H1 (cell line): ENCODE results near the gene TNFRSF1A.

Experiments used
- CEBPB ChIP-seq: IDR thresholded peaks from 2 replicates; pipeline ENCODE4 v1.6.1; 2012; ENCODE audit warnings: low read depth, low read length
- CHD2 ChIP-seq: IDR thresholded peaks from 2 replicates; pipeline ENCODE4 v1.6.1; 2012; ENCODE audit warnings: low read length, improper control_type of control experiment
- EGR1 ChIP-seq: IDR thresholded peaks from 2 replicates; pipeline ENCODE4 v1.6.1; 2011; ENCODE audit warnings: low read depth, low read length, borderline replicate concordance
- POLR2A ChIP-seq, 2 experiments: IDR thresholded peaks; 1 replicate in 1 of 2; 2 replicates in 1 of 2; pipeline ENCODE4 v1.6.1; 2011; ENCODE audit warnings: low read depth in 2 of 2, low read length in 2 of 2, mild to moderate bottlenecking in 2 of 2; ENCODE audit errors: control extremely low read depth in 1 of 2
- POLR2AphosphoS5 ChIP-seq: IDR thresholded peaks from 2 replicates; pipeline ENCODE4 v1.6.1; 2011; ENCODE audit warnings: low read depth, low read length
- TAF1 ChIP-seq: IDR thresholded peaks from 2 replicates; pipeline ENCODE4 v1.6.1; 2011; ENCODE audit warnings: mild to moderate bottlenecking, low read depth, low read length
- TCF12 ChIP-seq: IDR thresholded peaks from 2 replicates; pipeline ENCODE4 v1.6.1; 2011; ENCODE audit warnings: low read depth, mild to moderate bottlenecking, low read length
- TF ChIP-seq, protein P1 (sequence below), 3 experiments: IDR thresholded peaks; 1 replicate in 2 of 3; 2 replicates in 1 of 3; pipeline versions ENCODE4 v1.5.1 to v1.6.1; 2011; ENCODE audit warnings: low read length in 3 of 3, mild to moderate bottlenecking in 3 of 3, inconsistent platforms in 2 of 3, low read depth in 1 of 3, moderate library complexity in 1 of 3; ENCODE audit not compliant: insufficient read depth in 1 of 3; ENCODE audit errors: control extremely low read depth in 1 of 3
- TF ChIP-seq, protein P2 (sequence below): IDR thresholded peaks from 2 replicates; pipeline ENCODE4 v1.6.1; 2011; ENCODE audit warnings: low read depth, mild to moderate bottlenecking, low read length; ENCODE audit not compliant: insufficient read depth

GRCh38 chr12:6351622-6352021 lies 9.7 kb upstream of the TNFRSF1A start:
- TF ChIP-seq POLR2A (IDR thresholded peaks at IDR 0.05; ENCODE audit: control extremely low read depth in 1 of 2, low read depth in 2 of 2, low read length in 2 of 2) (no peak), EGR1 (no peak), TAF1 (no peak), POLR2AphosphoS5 (no peak), CEBPB (no peak), CHD2 (no peak), TCF12 (no peak)
- TF ChIP-seq, protein P1, sequence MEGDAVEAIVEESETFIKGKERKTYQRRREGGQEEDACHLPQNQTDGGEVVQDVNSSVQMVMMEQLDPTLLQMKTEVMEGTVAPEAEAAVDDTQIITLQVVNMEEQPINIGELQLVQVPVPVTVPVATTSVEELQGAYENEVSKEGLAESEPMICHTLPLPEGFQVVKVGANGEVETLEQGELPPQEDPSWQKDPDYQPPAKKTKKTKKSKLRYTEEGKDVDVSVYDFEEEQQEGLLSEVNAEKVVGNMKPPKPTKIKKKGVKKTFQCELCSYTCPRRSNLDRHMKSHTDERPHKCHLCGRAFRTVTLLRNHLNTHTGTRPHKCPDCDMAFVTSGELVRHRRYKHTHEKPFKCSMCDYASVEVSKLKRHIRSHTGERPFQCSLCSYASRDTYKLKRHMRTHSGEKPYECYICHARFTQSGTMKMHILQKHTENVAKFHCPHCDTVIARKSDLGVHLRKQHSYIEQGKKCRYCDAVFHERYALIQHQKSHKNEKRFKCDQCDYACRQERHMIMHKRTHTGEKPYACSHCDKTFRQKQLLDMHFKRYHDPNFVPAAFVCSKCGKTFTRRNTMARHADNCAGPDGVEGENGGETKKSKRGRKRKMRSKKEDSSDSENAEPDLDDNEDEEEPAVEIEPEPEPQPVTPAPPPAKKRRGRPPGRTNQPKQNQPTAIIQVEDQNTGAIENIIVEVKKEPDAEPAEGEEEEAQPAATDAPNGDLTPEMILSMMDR (IDR thresholded peaks at IDR 0.05; ENCODE audit: control extremely low read depth in 1 of 3, insufficient read depth in 1 of 3, low read depth in 1 of 3, low read length in 3 of 3): no peak
- TF ChIP-seq, protein P2, sequence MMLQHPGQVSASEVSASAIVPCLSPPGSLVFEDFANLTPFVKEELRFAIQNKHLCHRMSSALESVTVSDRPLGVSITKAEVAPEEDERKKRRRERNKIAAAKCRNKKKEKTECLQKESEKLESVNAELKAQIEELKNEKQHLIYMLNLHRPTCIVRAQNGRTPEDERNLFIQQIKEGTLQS: no peak
